ENCODE results near the gene RBBP7. TPM values are rescaled to one million over a fixed set of nuclear protein-coding genes. Genes with fewer than 3 reads are reported as not detected.
A peak's percentile ranks its signal among the peaks of the same experiment; 100 is the strongest.

The RBBP7 gene
- total and polyA plus RNA-seq, 2 donors (not counting 3 experiments of a cell fraction or from before 2014, with no cell fraction given): 81.5 to 130 TPM

GRCh38 chrX:16826207-16826606, 44.0 kb downstream of the RBBP7 start:
- TF ChIP-seq EZH2 (IDR thresholded peaks at IDR 0.05; ENCODE audit: borderline replicate concordance, low read depth, low read length, severe bottlenecking) (no peak), JUN (IDR thresholded peaks at IDR 0.05; ENCODE audit: borderline replicate concordance, insufficient read depth, insufficient read length, low read depth) (no peak), FOS (IDR thresholded peaks at IDR 0.05; ENCODE audit: borderline replicate concordance, insufficient read depth, low read length) (no peak)
- TF ChIP-seq, protein P1, sequence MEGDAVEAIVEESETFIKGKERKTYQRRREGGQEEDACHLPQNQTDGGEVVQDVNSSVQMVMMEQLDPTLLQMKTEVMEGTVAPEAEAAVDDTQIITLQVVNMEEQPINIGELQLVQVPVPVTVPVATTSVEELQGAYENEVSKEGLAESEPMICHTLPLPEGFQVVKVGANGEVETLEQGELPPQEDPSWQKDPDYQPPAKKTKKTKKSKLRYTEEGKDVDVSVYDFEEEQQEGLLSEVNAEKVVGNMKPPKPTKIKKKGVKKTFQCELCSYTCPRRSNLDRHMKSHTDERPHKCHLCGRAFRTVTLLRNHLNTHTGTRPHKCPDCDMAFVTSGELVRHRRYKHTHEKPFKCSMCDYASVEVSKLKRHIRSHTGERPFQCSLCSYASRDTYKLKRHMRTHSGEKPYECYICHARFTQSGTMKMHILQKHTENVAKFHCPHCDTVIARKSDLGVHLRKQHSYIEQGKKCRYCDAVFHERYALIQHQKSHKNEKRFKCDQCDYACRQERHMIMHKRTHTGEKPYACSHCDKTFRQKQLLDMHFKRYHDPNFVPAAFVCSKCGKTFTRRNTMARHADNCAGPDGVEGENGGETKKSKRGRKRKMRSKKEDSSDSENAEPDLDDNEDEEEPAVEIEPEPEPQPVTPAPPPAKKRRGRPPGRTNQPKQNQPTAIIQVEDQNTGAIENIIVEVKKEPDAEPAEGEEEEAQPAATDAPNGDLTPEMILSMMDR (IDR thresholded peaks at IDR 0.05; ENCODE audit: extremely low read depth in 1 of 2, insufficient read depth in 1 of 2, low read depth in 1 of 2, low read length in 2 of 2): peak; percentile 12 to 27
- Histone ChIP-seq H2AFZ (ENCODE audit: low read depth, low read length) (no peak overlapping the region), H3K4me2 (ENCODE audit: insufficient read depth, low read length) (no peak overlapping the region), H3K79me2 (ENCODE audit: control insufficient read depth, insufficient read depth, low read length) (no peaks in the 10 kb centered on the region), H3K9me3 (replicated peaks; ENCODE audit: control insufficient read depth, insufficient read depth, low read length) (no peaks in the 10 kb centered on the region), H3K9ac (replicated peaks; ENCODE audit: extremely low read depth, insufficient read depth, low read length) (no peak overlapping the region), H4K20me1 (replicated peaks; ENCODE audit: control insufficient read depth, extremely low read depth, insufficient read depth, low read length) (no peaks in the 10 kb centered on the region), H3K9me1 (replicated peaks; ENCODE audit: control insufficient read depth, extremely low read depth, insufficient read depth, low read length) (no peaks in the 10 kb centered on the region), H3K27ac (ENCODE audit: insufficient read depth, low read depth, low read length) (peak overlapping the region; percentile 25), H3K4me3 (replicated peaks in 1 of 3; ENCODE audit: insufficient read depth in 1 of 3, low read depth in 1 of 3, low read length in 3 of 3) (no peak overlapping the region), H3K36me3 (ENCODE audit: control insufficient read depth in 2 of 2, extremely low read depth in 1 of 2, insufficient read depth in 2 of 2, low read length in 2 of 2) (no peaks in the 10 kb centered on the region), H3K27me3 (ENCODE audit: control insufficient read depth in 2 of 2, insufficient read depth in 2 of 2, low read length in 2 of 2) (no peaks in the 10 kb centered on the region), H3K4me1 (ENCODE audit: control insufficient read depth, extremely low read depth, insufficient read depth, low read length) (peaks cover 38% of the 10 kb centered on the region)
- BruUV-seq (replicated peaks): no TSS peak
- DNase-seq (ENCODE audit: low read depth, low spot score): peak; percentile 50
- ChIA-PET CTCF (interaction anchor here (0.5 to 7.9 kb wide), 20 partner anchors 9 to 766 kb away, joined by 3 to 133 read pairs (median 7); no protein-coding TSS in a partner anchor), POLR2A (no interaction called here)
- peak; percentile 59 for FAIRE-seq
- intact Hi-C loops (cut with micrococcal nuclease): loop anchor here (1.0 to 10.0 kb wide), 8 partner anchors 45 to 769 kb away; partner anchors contain the start of genes RBBP7 and REPS2
- dilution Hi-C loops (cut with MboI; ENCODE audit: extremely low pct_ligation_motif_present, low sequenced_read_pairs): no loop called here

Measured in endothelial cell of umbilical vein (primary cell).